D721Med (cell line): ENCODE results near the gene LTF.

Experiments
- DNase-seq: peaks from one replicate; pipeline ENCODE4 v3.0.0; 2011; ENCODE audit warnings: low spot score; ENCODE audit not compliant: insufficient read length
- FAIRE-seq: peaks from 2 replicates; lab custom pipeline; 2011; peaks lifted over from hg19 to GRCh38; lab: Jason Lieb, UNC
- TF ChIP-seq, protein P1 (sequence below): IDR thresholded peaks from 2 replicates; pipeline ENCODE4 v1.5.1; 2012; ENCODE audit warnings: mild to moderate bottlenecking, control low read depth; ENCODE audit not compliant: insufficient read depth; ENCODE audit errors: missing control alignments

Gene LTF

GRCh38 chr3:46489875-46490274 is 25.2 kb upstream of the LTF start:
- FAIRE-seq, result no peak
- TF ChIP-seq, protein P1, sequence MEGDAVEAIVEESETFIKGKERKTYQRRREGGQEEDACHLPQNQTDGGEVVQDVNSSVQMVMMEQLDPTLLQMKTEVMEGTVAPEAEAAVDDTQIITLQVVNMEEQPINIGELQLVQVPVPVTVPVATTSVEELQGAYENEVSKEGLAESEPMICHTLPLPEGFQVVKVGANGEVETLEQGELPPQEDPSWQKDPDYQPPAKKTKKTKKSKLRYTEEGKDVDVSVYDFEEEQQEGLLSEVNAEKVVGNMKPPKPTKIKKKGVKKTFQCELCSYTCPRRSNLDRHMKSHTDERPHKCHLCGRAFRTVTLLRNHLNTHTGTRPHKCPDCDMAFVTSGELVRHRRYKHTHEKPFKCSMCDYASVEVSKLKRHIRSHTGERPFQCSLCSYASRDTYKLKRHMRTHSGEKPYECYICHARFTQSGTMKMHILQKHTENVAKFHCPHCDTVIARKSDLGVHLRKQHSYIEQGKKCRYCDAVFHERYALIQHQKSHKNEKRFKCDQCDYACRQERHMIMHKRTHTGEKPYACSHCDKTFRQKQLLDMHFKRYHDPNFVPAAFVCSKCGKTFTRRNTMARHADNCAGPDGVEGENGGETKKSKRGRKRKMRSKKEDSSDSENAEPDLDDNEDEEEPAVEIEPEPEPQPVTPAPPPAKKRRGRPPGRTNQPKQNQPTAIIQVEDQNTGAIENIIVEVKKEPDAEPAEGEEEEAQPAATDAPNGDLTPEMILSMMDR, result no peak
- DNase-seq, result no peak

DNA sequence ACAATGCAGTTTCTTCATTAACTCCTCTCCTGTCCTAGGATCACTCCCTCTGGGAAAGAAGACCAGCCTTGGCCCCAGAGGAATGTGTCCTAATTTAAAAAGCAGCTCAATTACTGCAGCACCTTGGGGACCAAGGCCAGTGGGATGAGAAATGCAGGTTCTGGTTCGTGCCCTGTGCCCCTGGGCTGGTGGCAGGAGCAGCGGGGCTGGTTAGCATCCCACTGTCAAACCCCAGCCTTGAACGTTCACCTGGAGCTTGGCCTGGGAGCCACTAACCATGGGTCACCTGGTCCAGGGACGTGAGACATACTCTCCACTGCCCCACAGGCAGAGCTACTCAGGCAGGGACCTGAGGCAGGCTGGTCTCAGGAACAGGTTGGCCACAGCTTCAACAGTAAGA is 24.7 kb upstream of the LTF start:
- TF ChIP-seq, protein P1, result no peak
- FAIRE-seq (no peak), DNase-seq (no peak)

DNA sequence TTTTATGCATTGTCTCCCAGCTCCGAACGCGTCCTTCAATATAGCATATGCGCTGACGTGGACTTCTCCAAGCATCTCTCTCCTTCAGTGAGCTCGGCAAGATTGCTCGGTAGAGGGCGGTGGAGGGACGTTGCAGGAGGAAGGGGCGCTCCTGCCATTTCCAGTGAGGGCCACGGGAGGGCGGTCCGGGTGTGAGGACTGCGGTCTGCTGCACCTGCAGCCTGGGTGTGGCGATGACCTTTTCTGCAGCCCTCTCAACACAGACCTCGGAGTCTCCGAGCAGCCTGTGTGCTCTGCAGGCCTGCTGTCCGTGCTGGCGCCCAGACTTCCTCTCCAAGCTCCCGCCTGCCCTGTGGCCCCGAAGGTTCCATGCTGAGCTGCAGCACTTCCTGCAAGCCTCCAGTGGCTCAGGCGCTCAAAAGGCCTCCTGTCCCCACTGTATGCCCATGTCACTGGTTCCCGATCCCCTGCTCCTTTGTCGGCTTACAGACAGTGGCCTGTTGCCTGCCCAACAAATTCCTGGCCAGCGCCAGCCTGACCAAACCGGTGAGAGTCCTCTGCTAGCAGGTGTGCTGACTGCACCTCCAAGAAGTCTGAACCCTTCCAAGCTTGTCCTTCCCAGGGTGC is 24.1 kb upstream of the LTF start:
- FAIRE-seq (no peak), DNase-seq (peak; percentile 75)
- TF ChIP-seq, protein P1, result peak; percentile 100

DNA sequence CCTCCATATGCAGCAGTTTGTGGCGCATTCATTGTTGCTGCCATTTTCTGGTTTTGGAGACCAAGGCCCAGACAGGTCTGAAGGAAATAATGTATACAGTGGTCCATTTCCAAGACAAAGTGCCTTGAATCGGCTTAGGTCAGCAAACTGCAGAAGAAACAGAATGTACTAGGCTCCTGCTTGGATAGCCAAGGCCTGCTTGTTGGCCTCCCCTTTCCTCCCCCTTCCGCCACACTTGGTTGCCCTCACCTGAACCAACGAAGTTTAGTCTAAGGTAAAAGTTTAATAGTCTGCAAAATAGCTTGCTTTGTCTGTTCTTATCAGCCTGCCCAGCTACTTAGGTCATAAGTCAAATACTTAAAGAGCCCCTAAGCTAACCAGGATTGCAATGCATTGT is 21.1 kb upstream of the LTF start:
- DNase-seq (no peak), FAIRE-seq (no peak)
- TF ChIP-seq, protein P1, result no peak

DNA sequence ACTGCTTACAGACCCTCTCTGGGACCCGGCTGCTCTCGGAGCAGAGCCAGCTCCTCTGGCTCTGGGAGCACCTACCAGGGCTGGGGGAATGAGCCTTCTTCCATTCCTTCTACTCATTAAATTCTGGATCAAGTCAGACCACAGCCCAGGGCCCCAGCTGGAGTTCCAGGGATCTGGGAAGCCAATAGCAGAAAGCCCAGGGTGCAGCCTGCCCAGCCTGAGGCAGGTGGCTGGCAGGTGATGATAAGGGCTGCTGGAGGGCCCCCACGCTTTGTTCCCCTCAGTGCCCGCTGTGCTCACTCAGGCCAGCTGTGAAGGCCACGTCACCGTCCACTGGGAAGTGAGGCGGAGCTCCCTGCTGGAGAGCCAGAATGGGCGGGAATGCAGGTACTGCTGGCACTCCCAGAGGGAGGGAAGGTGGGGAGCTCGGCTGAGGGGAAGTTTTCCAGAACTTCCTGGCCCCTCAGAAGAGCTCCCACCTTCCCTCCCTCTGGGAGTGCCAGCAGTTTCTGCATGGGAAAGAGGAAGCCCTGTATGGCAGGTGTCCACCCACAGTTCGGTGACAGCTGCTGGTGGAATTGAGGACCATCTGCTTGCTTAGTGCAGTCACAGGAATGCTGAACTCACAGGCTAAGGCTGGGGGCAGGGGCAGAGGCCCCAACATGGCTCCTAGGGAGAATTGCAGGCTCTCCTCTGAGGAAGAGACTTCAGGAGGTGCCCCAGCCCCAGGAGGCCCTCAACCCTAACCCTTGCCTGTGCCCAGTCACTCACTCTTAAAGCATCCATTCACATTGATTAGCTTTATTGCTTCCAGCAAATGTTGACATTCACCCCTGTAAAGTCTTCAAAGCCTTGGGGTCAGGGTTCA is 20.4 kb upstream of the LTF start:
- DNase-seq (no peak), FAIRE-seq (no peak)
- TF ChIP-seq, protein P1, result no peak

- TF ChIP-seq, protein P1, result no peak
- DNase-seq (no peak), FAIRE-seq (no peak)
Observed at GRCh38 chr3:46484388-46484787, 19.7 kb upstream of the LTF start.

DNA sequence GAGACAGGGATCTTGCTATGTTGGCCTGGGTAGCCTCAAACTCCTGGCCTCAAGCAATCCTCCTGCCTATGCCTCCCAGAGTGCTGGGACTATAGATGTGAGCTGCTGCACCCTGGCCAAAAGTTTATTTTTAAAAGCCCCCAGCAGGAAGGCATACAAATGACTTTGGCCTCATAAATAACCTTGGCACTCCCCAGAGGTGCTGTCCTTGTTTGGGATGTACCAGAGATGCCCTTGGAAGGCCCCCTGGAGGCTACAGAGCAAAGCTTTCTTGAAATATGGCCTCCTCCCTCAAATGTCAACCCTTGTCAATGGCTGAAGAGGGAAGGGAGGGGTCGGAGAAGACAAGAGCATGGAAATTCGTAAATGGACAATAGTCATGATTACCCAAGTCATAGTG is 19.1 kb upstream of the LTF start:
- TF ChIP-seq, protein P1, result no peak
- no peak for DNase-seq
- no peak for FAIRE-seq
